ENCODE results near the gene BCL6B.

Gene BCL6B

DNA sequence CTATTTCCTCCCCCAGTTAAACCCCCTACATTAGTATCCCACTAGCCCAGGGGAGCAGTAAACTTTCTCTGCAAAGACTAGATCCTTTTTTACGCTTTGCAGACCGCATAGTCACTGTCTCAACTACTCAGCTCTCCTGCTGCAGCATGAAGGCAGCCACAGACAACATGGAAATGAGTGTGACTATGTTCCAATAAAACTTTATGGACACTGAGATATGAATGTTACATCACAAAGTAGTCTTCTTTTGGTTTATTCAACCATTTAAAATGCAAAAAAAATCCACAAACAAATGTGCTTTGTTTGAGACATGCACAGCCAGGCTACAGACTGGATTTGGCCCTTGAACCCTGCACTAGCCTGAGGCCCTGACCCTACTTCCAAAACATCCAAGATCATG, 12.3 kb upstream of the BCL6B start:
- DNase-seq = no peak

DNA sequence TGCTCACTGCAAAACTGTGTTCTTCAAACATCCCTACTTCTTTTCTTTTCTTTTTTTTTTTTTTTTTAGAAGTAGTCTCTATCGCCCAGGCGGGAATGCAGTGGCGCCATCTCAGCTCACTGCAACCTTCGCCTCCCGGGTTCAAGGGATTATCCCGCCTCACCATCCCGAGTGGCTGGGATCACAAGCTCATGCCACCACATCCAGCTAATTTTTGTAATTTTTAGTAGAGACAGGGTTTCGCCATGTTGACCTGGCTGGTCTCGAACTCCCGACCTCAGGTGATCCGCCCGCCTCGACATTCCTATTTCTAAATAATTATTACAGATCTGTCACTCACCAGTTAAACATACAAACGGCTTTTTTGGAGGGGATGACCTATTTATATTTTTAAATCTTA, 11.4 kb upstream of the BCL6B start:
- DNase-seq = no peak

DNA sequence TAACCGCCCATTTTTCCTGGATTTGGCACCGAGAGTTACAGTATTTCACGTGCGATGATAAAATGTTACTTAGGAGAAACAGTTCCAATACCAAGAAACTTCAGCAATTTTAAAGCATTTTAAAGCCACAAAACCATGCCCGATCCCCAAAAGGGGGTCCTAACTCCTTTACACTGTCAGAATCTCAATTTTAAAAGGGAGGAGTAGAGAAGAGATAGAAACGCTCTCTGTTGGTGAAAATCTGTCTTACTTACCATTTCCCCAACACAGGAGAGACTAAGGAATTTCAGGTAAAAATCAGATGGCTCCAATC, 11.0 kb upstream of the BCL6B start:
- DNase-seq = no peak

DNA sequence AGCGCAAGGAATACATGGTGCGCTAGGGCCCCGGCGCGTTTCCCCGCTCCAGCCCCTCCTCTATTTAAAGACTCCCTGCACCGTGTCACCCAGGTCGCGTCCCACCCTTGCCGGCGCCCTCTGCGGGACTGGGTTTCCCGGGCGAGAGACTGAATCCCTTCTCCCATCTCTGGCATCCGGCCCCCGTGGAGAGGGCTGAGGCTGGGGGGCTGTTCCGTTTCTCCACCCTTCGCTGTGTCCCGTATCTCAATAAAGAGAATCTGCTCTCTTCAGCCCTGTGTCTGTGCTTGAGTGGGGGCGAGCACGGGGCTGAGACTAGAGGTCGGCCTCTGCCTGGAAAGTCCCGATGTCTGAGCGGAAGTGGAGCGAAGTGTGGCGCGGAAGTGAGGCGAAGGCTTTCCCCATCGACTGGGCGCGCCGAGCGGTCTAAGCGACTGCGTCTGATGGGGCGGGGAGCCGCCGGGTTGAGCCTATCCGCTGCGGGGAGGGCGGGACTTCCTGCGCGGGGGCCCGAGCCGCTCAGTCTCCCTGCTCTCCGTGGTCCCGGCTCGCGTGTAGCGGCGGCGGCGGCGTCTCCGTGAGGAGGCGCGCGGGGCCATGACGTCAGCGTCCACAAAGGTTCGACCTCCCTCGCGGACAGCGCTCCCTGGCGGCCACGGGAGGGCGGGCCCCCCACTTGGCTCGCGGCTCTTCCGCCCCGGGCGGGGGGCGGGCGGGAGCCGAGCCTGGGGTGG, 8.4 kb upstream of the BCL6B start:
- DNase-seq = peak; percentile 77

DNA sequence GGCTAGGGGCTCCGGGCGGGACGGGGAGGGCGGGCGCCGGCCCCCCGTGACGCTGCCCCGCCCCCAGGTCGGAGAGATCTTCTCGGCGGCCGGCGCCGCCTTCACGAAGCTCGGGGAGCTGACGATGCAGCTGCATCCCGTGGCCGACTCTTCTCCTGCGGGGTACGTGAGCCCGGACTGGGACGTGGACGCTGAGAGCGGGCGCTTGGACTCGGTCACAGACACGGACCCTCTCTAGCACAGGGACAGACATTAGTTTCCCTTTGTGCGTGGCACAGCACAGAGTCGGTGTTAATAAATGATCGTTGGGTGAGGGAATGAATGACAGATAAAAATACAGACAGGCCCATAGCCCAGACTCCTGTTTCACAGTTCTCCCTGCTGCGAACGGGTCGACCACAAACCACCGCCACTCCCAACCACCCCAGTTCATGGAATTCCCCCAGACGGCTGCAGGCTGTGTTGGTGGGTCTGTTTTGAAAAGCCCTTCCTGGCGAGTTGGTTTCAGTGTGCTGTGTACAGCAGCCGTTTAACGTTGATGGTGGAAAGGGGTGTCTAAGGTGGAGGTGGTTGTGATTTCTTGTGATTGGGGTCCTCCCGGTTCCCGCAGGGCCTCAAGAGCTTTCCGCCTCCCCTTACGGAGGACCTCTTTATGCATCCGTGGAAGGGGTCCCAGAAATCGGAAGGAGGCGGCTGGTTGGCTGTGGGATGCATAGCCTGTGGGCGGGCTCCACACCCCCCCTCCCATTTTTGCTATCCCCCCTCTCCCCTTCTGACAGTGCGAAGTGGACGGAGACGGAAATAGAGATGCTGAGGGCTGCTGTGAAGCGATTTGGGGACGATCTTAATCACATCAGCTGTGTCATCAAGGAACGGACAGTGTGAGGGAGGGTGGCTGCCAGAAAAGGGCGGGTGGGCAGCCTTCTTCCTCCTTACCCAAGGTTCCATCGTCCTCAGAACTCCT, 7.6 kb upstream of the BCL6B start:
- DNase-seq = no peak

DNA sequence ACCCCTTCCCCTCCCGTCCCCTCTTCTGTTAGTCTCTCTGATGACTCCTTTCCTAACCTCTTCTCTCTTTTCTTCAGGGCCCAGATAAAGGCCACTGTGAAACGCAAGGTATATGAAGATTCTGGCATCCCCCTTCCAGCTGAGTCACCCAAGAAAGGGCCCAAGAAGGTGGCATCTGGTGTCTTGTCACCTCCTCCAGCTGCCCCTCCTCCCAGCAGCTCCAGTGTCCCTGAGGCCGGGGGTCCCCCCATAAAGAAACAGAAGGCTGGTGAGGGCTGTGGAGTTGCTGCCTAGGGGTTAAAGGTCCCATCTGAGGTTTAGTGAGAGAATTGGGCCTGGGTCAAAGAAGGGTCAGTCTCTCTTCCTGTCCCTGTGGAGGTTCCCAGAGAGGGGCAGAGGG, 6.4 kb upstream of the BCL6B start:
- DNase-seq = no peak

DNA sequence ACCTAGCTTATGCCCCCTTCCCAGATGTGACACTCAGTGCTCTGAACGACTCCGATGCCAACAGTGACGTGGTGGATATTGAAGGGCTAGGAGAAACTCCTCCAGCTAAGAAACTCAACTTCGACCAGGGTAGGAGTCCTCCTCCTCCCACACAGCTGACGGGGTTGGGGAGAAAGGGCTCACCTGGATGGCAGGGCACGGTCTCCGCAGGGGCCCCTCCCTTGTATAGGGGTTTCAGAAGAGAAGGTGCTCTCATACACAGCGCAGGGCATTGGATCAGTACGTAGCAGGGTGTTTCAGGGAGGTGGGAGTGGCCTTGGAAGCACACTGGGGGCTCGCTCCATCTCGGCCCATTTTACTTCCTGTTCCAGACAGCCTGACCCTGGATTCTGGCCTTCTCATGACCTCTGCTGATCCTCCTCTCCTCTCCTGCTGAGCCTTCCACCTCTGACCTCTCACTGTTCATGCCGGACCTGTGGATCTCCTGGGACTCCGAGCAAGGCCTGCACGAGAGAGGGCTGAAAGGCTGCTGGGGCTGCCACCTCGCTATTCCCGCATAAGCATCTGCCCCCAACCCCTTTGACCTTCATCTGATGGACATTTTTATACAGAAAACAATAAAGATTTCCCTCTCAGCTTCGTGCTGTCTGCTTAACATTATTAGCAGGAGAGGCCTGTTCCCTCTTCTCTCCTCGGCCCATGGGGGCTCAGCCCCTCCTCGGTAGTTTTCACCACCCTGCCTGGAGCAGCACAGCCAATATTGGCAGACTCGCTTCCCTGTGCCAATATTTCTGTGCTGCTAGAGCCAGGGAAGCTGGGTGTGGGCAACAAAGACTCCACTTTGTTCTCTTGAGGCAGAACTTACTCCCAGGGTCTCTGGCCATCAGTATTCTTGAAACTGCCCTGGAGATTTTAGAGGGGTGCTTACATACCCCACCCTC, 5.7 kb upstream of the BCL6B start:
- no peak for DNase-seq

DNA sequence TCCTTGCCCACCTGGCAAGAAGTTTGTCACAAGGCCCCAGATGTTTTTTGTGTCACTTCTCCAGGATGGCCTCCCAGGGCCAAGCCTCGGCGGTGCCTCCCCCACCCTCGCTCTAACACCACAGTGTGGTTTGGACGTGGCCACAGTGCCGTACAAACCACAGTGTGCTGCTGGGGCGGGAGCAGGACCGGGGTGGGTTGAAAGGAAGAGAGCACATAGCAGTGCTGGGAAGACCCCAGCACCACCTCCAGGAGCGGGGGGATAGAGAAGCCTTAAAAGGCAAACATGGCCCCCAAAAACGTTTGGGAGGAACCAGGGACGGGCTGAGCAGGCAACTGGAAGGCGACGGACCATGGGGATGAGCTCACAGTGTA, 5.0 kb upstream of the BCL6B start:
- no peak for DNase-seq

DNA sequence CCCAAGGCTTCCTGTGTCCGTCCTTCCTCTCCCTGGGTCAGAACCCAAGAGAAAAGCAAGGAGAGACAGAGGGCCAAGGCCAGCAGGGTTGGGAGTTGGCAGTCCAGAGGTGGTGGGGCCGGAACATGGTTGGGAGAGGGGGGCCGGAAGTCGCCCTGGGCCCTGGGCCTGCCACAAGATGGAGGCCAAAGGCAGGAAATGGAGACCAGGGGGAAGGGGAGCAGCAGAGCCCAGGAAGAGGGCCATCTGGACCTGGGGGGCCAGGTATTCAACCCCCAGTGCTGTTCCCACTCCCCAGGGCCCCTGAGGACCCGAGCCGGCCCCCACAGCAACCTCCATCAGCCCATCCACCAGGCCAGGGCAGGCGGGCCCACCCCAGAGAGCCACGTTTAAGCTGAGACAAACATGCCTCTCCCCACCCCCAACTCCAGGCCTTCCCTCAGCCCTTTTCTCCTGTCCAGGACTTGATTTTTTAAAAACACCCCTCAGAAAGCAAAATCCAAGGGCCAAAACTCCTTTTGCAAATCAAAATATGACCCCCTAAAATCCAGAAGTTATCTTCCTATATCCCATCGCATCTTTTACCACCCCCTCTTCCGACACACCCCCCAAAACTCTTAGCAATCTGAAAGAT, 4.4 kb upstream of the BCL6B start:
- DNase-seq = no peak

DNA sequence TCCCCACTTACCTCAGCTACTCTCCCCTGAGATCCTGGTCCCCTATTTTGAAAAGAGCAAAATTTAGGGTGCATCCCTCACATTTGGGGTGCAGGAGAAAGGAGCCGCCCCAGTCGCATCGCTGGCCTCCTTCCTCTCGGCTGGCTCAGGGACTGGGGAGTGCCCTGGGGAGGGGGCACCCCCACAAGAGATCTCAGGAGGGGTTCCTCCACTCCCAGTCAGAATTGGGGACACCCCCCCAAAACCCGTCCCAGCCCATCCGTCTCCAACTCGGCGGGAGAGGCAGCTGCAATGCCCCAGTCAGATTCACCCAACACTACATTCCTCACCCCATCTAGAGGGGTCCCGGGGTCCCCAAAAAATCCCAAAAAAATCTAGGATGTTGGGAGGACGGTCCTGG, 3.5 kb upstream of the BCL6B start:
- no peak for DNase-seq

DNA sequence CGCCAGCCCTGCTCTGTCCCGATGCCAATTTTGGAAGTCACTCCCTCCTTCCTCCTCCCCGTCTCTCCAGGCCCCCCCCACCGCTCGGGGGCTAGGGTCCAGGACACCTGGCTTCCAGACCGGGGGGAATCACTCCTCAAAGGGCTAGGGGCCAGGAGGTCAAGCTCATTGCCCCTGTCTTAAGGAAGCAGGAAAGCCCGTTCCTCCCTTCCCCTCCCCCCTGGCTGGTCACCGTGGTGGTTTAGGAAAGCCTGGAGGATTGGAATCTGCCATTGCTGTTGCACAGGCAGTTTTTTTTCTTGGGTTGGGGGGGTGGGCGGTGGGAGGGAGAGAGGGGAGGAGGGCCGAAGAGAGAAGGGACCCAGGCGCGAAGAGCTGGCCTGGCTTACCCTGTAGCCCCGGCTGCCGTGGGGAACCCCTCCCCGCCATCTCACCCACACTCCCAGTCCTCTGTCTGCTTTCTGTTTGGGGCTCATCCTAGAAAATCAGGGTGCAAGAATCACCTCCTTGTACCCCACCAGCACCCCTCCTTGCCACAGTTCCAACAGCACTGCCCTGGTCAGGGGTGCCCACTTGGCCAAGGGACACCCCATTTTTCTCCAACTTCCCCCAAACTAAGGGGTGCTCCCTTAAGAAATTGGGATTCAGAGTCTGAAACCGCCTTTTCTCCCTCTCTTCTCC, 2.9 kb upstream of the BCL6B start:
- DNase-seq = no peak

DNA sequence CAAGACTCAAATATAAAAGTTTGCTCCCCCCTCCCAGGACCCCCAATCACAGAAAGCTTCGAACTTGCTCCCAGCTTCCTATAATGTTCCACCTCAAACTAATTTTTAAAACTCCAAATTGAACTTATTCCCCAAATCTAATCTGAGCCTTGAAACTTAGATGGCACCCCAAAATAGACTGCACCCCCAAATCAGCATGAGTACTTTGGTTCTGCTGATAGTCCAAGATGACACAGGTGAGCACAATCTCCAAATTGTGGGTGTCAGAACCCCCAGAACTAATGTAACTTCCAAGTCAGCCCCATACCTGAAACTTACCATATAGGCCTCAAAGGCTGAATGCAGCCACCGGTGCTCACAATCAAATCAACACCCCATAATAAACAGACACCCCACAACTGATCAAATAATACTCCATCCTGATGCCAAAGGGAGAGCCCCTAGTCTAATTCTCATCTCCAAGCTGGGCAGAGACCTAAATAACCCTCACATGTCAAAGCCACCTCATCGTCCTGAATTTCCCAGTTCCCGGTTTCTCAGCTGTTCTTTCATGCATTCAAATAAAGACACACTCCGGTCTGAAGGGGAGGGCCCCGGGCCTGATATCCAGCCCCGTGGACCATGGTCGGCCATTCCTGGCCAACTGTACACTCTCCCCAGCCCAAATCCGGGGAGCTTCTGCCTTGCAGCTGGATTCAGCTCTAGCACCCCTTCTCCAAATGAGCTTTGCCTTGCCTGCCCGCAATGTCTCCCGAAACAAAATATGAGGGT, 1.8 kb upstream of the BCL6B start:
- no peak for DNase-seq

DNA sequence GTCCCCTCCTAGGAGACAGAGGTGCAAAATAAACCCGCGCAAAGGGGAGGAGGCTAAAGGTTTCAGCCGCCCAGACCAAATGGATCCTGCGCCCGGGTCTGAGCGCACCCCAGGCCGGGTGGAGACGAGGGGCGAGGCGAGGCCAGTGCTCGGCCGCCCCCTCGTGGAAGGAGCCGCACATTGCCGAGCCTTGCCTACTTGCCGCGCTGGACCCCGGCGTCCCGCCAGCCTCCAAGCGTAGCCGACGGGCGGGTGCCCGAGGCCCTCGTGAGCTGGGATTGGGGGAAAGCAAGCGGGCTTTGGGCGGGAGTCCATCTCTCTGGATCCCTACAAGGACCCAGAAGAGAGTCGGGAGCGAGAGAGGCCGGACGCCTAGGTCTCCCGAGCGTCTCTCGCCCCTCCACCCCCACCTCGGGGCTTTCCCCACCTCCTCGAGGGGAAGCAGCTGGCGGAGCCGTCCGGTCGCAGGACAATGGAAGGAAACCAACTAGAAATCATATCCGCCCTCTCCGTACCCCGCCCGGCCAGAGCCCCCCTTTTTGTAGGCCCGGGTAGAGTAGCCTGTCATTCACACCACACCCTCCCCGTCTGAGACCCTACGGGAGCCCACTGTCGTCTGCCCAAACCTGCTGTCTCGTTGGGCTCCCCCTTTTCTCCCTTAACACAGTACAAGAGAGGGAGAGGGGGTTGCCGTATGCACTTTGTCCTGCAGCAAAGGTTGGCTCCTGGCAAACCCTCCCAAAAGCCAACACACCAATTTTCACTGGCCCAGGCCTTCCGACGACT, 664 bp upstream of the BCL6B start:
- peak; percentile 19 for DNase-seq

DNA sequence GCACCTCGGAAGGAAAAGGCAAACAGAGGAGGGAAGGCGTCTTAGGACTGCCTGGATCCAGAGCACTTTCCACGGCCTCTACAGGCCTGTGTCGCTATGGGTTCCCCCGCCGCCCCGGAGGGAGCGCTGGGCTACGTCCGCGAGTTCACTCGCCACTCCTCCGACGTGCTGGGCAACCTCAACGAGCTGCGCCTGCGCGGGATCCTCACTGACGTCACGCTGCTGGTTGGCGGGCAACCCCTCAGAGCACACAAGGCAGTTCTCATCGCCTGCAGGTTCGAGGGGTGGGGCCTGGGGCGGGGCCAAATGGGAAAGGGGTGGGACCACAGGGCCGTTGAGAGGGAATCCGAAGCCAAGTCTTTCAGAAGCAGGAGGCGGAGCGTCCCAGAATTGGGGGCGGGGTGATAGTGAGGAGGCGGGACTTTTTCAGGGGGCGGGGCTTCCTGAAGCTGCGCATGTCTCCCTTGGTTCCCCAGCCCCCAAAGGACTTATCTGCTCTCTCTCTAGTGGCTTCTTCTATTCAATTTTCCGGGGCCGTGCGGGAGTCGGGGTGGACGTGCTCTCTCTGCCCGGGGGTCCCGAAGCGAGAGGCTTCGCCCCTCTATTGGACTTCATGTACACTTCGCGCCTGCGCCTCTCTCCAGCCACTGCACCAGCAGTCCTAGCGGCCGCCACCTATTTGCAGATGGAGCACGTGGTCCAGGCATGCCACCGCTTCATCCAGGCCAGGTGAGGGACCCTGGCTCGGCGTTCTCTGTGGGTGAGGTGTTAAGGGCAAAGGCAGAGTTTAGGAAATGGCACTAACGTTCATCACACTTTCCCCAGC, 939 bp downstream of the BCL6B start:
- peak; percentile 78 for DNase-seq

DNA sequence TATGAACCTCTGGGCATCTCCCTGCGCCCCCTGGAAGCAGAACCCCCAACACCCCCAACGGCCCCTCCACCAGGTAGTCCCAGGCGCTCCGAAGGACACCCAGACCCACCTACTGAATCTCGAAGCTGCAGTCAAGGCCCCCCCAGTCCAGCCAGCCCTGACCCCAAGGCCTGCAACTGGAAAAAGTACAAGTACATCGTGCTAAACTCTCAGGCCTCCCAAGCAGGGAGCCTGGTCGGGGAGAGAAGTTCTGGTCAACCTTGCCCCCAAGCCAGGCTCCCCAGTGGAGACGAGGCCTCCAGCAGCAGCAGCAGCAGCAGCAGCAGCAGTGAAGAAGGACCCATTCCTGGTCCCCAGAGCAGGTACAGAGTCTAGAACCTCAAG, 1.5 kb downstream of the BCL6B start:
- no peak for DNase-seq

DNA sequence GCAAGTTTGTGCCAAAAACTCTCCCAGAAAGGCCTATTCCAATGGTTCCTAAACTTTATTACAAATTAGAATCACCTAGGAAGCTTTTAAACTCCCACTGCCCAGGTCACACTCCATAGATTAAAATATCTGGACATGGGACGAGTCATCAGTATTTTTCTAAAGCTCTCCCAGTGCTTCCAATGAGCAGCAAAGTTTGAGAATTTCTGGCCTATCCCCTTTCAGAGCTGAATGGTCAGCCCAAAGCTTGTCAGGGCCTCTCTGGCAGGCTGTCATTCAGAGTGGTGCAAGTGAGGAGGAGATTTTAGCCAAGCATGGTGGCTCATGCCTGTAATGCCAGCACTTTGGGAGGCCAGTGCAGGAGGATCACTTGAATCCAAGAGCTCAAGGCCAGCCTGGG, 2.4 kb downstream of the BCL6B start:
- no peak for DNase-seq

DNA sequence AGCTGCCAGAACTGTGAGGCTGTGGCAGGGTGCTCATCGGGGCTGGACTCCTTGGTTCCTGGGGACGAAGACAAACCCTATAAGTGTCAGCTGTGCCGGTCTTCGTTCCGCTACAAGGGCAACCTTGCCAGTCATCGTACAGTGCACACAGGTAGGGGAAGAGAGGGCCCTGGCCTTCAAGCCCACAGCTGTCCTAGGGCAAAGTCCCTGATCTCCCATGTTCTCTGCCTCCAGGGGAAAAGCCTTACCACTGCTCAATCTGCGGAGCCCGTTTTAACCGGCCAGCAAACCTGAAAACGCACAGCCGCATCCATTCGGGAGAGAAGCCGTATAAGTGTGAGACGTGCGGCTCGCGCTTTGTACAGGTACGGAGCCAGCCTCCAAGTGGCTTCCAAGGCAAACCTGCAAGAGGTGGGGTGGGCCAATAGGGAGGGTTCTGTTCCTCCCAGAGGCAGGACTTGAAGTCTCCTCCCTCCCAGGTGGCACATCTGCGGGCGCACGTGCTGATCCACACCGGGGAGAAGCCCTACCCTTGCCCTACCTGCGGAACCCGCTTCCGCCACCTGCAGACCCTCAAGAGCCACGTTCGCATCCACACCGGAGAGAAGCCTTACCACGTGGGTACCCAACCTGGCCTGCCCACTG, 3.7 kb downstream of the BCL6B start:
- no peak for DNase-seq

DNA sequence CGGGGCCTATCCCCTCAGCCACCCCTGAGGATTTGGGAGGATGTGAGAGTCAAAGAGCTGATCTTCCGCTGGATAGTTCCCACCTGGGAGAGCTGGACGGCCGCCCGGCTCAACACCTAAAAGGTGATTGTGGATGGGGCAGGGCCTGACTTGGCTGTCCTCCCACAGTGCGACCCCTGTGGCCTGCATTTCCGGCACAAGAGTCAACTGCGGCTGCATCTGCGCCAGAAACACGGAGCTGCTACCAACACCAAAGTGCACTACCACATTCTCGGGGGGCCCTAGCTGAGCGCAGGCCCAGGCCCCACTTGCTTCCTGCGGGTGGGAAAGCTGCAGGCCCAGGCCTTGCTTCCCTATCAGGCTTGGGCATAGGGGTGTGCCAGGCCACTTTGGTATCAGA, 4.5 kb downstream of the BCL6B start:
- DNase-seq = no peak

DNA sequence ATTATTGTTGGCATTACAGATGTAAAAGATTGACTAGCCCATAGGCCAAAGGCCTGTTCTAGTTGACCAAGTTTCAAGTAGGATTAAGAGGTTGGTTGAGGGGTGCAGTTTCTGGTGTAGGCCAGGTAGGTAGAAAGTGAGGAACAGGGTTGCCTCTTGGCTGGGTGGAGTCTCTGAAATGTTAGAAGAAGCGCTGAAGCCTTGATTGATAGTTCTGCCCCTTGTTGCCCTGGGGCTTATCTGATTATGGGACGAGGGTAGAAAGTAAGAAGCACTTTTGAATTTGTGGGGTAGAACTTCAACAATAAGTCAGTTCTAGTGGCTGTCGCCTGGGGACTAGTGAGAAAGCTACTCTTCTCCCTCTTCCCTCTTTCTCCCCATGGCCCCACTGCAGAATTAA, 6.2 kb downstream of the BCL6B start:
- DNase-seq = no peak

Measured in NCI-H774 (cell line).